ENCODE data around the gene RGR. TPM values are rescaled to one million over a fixed set of nuclear protein-coding genes. Genes with fewer than 3 reads are reported as not detected.
A peak's percentile ranks its signal among the peaks of the same experiment; 100 is the strongest.

Gene RGR
- total and polyA plus RNA-seq, 5 donors, result 0.36 to 2.2 (median 0.64) TPM; not detected in 1

DNA sequence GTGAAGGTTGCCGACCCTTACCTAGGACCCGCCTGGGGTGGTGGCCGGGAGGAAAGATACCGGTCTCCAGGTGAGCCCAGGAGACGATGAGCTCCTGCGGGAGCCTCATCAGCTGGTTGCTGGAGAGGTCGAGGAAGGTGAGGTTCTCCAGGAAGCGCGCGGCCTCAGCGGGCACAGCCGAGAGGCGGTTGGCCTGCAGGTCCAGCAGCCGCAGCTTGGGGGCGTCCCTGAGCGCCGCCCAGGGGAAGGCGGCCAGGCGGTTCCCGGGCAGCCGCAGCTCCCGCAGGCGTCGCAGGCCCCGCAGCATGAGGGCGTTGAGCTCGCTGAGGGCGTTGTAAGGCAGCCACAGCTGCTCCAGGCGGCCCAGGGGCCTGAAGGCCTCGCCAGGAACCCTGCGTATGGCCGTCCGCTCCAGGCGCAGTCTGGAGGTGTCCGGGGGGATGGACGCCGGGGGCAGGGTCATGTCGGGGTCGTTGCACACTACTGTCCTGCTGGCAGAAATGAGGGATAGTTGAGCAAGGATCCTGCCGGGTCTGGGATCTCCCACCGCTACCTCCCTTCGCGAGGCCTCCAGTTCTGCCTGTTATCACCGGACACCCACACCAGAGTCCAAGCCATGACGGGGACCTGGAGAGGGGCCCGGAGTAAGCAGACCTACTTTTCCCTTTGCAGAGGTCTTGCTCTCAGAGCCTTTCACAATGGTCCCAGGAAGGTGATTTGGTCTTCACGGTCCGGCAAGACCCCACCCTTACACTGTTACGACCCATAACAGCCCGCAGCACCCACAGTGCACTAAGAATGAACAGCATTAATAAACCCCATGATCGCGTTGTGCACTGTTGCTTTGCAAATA lies 7.4 kb upstream of the RGR start:
- peak; percentile 65 to 69 for ATAC-seq
- H3K27me3 ChIP-seq (ENCODE audit: control insufficient read depth, insufficient read depth), result no peaks in the 10 kb centered on the region
- H3K4me3 ChIP-seq (ENCODE audit: low read length), result no peak overlapping the region
- intact Hi-C loops (cut with DNase I), result no loop called here
- H3K27ac ChIP-seq (ENCODE audit: low read length), result no peak overlapping the region
- no peaks in the 10 kb centered on the region for H3K9me3 ChIP-seq (ENCODE audit: control insufficient read depth, low read length)
- peak; percentile 32 to 88 (median 74) for DNase-seq
- WGBS, result 38% methylated on average over 52 of the region's 52 CpGs
- H3K4me1 ChIP-seq (ENCODE audit: control insufficient read depth, insufficient read depth, low read length), result no peaks in the 10 kb centered on the region

DNA sequence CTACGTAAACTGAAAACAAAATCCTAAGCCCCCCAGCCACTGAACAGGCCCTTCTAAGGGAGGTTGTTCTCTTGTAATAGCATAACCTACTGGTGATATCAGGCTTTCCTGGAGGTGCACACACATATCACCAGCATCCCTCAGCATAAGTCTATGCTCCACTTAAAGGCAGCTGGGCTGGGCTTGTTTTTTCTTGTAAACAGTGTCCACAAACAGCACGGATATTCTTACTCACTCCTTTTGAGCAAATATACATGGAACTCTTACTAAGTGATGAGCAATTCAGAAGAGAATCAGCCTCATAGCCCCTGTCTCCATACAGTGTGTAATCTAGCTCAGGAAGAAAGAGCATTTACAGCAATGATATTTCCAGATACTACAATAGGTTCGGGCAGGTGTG lies 5.9 kb upstream of the RGR start:
- ATAC-seq, result no peak
- no peak overlapping the region for H3K27ac ChIP-seq (ENCODE audit: low read length)
- DNase-seq, result no peak
- H3K4me3 ChIP-seq (ENCODE audit: low read length), result no peak overlapping the region
- WGBS, result 86% methylated on average over 3 of the region's 3 CpGs
- no peaks in the 10 kb centered on the region for H3K27me3 ChIP-seq (ENCODE audit: control insufficient read depth, insufficient read depth)
- intact Hi-C loops (cut with DNase I), result no loop called here
- H3K4me1 ChIP-seq (ENCODE audit: control insufficient read depth, insufficient read depth, low read length), result no peaks in the 10 kb centered on the region
- H3K9me3 ChIP-seq (ENCODE audit: control insufficient read depth, low read length), result no peaks in the 10 kb centered on the region

DNA sequence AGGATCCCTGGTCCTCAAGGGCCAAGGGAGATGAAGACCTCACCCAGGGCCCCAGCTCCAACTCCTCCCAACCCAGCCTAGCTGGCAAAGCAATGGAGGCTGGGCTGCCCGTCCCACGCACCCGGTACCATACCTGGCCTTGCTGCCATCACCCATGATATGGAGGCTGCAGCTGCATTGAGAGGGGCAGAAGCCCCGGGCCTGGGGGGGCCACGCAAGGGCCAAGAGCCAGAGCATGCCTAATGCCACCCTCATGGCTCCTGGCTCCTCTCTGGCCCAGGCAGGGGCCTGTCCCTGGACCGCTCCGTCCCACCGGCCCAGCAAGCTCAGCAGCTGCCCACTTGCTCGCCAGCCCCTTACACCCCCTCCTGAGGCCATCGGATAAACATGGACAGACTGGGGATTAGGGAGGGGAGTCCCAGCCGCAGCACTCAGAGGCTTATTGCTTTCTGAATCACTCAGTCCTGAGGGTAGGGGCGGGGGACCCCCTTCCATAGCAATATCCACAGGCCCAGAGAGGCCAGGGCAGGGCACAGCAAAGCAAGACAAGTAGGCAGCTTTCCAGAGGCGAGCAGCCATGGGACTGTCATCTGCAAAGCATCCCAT lies 3.6 kb upstream of the RGR start, which contains the start of gene LRIT1:
TSS of gene LRIT1 (minus strand) at position 362 of the 606 bp plus-strand sequence. CDS start at position 255, 107 bp downstream.
- no peak within 1 kb of the TSS for H3K27ac ChIP-seq (ENCODE audit: low read length)
- DNase-seq (no peak), ATAC-seq (no peak)
- no peaks in the 10 kb centered on the region for H3K9me3 ChIP-seq (ENCODE audit: control insufficient read depth, low read length)
- intact Hi-C loops (cut with DNase I), result no loop called here
- no peaks in the 10 kb centered on the region for H3K27me3 ChIP-seq (ENCODE audit: control insufficient read depth, insufficient read depth)
- H3K4me3 ChIP-seq (ENCODE audit: low read length), result no peak within 1 kb of the TSS
- WGBS, result 80% methylated on average over 13 of the region's 13 CpGs
- H3K4me1 ChIP-seq (ENCODE audit: control insufficient read depth, insufficient read depth, low read length), result no peaks in the 10 kb centered on the region

DNA sequence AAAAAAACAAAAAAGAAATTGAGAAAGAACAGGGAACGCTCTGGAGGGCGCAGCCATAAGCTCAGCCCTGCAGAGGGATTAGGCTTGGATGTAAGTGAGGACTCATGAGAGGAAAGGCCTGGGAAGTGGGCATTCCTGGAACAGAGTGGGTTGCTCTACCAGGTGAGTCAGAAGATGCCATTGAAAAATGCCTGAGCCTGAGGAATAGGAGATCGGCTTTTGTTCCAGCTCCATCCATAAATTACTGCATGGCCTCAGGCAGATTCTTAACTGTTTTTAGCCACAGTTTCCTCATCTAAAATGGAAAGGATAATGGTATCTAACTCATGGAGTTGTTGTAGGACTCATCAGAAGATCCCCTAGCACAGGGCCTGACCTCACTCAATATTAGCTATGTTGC lies 1.1 kb upstream of the RGR start:
- DNase-seq (no peak), ATAC-seq (no peak)
- Histone ChIP-seq H3K4me3 (ENCODE audit: low read length) (no peak overlapping the region), H3K4me1 (ENCODE audit: control insufficient read depth, insufficient read depth, low read length) (no peaks in the 10 kb centered on the region), H3K27ac (ENCODE audit: low read length) (no peak overlapping the region), H3K9me3 (ENCODE audit: control insufficient read depth, low read length) (no peaks in the 10 kb centered on the region), H3K27me3 (ENCODE audit: control insufficient read depth, insufficient read depth) (no peaks in the 10 kb centered on the region)
- intact Hi-C loops (cut with DNase I), result no loop called here
- 96% methylated on average over 3 of the region's 3 CpGs for WGBS

DNA sequence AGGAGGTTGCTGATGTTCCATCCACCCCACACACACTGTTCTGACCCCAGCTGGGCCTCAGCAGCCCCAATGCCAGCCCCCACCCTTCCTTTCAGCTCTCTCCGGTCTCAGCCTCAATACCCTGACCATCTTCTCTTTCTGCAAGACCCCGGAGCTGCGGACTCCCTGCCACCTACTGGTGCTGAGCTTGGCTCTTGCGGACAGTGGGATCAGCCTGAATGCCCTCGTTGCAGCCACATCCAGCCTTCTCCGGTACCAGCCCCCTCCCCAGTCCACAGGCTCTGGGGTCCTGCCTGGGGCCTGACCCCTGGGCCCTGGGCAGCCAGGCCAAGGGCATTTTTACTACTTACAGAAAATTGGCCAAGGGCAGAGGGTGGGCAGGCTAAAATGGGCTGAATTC lies 2.6 kb downstream of the RGR start:
- Histone ChIP-seq H3K4me3 (ENCODE audit: low read length) (no peak overlapping the region), H3K27me3 (ENCODE audit: control insufficient read depth, insufficient read depth) (no peaks in the 10 kb centered on the region), H3K27ac (ENCODE audit: low read length) (no peak overlapping the region), H3K9me3 (ENCODE audit: control insufficient read depth, low read length) (no peaks in the 10 kb centered on the region), H3K4me1 (ENCODE audit: control insufficient read depth, insufficient read depth, low read length) (no peaks in the 10 kb centered on the region)
- DNase-seq (no peak), ATAC-seq (no peak)
- WGBS, result 80% methylated on average over 6 of the region's 6 CpGs
- intact Hi-C loops (cut with DNase I), result no loop called here

DNA sequence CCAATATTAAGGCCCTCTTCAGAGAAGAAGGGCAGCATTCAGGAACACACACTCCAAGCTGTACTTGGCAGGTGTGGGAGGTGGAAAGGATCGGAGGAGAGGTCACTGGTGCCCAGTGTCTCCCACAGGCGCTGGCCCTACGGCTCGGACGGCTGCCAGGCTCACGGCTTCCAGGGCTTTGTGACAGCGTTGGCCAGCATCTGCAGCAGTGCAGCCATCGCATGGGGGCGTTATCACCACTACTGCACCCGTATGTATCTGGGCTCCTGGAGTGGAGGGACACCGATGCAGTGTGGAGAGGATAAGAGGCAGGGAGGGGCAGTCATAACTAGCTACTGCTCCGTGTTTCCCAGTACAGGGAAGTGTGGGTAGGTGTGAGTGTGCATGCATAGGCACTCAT lies 3.9 kb downstream of the RGR start:
- Histone ChIP-seq H3K27me3 (ENCODE audit: control insufficient read depth, insufficient read depth) (no peaks in the 10 kb centered on the region), H3K4me3 (ENCODE audit: low read length) (no peak overlapping the region), H3K4me1 (ENCODE audit: control insufficient read depth, insufficient read depth, low read length) (no peaks in the 10 kb centered on the region), H3K27ac (ENCODE audit: low read length) (no peak overlapping the region), H3K9me3 (ENCODE audit: control insufficient read depth, low read length) (no peaks in the 10 kb centered on the region)
- WGBS, result 68% methylated on average over 12 of the region's 12 CpGs
- intact Hi-C loops (cut with DNase I), result no loop called here
- ATAC-seq (no peak), DNase-seq (no peak)

DNA sequence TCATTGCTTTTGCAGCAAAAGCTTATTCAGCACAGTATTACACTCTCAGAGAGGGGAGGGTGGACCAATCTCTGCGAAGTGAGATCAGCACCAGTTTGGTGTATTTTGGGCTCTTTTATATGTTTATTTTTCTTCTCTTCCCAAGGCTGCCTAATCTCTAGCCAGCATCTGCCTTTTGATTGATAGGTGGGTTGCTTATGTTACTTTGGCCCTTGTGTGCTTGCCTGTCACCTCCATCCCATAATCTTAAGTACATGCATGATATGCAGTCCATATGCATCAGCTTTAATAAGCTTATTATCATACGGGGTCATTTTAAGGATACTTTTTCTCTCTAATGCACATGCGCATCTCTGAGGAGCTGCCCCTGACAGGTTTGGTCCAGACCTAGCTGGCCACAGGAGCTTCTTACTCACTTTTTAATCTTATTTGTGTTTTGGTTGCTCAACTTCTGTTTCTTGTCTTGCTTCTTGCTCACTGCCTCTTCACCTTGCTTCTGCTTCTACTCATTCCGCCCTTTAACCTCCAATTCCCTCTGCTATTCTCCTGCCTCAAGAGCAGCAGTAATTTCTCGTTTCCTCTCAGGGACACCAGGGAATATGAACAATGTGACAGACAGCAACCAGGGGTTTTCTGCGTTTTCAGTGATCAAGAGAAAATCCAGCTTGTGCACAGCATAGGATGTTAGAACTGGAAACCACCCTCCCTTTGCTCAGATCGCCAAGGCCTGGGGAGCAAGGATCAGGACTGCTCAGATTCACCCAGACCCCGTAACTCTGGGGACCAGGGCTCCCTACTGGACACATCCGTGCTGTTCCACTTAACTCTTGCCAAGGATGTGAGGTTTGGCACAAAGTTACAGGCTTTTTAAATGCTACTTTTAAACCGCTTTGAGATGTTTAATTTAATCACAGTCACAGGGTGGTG lies 10.0 kb downstream of the RGR start:
- no peaks in the 10 kb centered on the region for H3K9me3 ChIP-seq (ENCODE audit: control insufficient read depth, low read length)
- DNase-seq (no peak), ATAC-seq (no peak)
- H3K4me3 ChIP-seq (ENCODE audit: low read length), result no peak overlapping the region
- 45% methylated on average over 10 of the region's 10 CpGs for WGBS
- H3K4me1 ChIP-seq (ENCODE audit: control insufficient read depth, insufficient read depth, low read length), result no peaks in the 10 kb centered on the region
- no peak overlapping the region for H3K27ac ChIP-seq (ENCODE audit: low read length)
- intact Hi-C loops (cut with DNase I), result no loop called here
- H3K27me3 ChIP-seq (ENCODE audit: control insufficient read depth, insufficient read depth), result no peaks in the 10 kb centered on the region

DNA sequence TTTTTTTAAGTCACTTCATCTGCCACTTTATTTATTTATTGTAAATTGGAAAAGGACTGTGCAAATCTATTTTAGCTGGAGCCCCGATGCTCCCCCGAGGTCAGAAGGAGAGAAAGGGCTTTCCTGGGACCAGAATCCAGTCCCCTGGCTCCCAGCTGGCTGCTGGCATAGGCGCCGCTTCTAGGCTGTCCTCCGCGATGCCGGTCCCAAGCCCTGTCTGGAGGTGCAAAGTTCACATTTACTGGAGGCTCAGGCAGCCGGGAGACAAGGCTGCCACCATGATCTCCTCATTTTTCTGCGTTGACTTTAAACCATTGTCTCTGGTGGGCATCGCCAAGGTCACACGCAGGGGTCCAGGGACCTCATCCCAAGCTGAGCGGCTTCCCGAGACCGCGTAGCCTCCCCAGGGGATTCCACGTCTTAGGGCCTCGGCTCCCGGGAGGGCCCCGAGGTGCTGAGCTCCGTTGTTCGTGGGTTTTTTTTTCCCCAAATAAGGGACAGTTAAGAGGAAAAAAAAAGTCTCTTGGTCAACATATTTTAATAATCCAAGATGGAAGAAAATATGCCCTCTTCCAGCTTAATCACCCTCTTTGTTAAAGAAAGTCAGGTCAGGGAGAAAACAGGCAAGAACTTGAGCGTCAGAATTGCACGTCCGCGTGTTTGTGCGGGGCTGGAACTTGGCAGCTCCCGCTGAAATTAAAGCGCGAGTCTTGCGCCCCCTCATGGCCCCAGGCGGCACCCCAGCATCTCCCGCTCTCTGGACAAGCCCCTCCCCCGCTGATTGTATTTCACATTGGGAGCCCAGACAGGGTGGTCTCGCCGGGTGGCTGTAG lies 11.9 kb downstream of the RGR start:
- H3K4me3 ChIP-seq (ENCODE audit: low read length), result no peak overlapping the region
- intact Hi-C loops (cut with DNase I), result no loop called here
- H3K9me3 ChIP-seq (ENCODE audit: control insufficient read depth, low read length), result no peaks in the 10 kb centered on the region
- H3K27ac ChIP-seq (ENCODE audit: low read length), result no peak overlapping the region
- peak; percentile 69 to 76 for ATAC-seq
- DNase-seq, result peak; percentile 78 to 89 (median 83)
- H3K4me1 ChIP-seq (ENCODE audit: control insufficient read depth, insufficient read depth, low read length), result no peaks in the 10 kb centered on the region
- WGBS, result 35% methylated on average over 35 of the region's 35 CpGs
- no peaks in the 10 kb centered on the region for H3K27me3 ChIP-seq (ENCODE audit: control insufficient read depth, insufficient read depth)

DNA sequence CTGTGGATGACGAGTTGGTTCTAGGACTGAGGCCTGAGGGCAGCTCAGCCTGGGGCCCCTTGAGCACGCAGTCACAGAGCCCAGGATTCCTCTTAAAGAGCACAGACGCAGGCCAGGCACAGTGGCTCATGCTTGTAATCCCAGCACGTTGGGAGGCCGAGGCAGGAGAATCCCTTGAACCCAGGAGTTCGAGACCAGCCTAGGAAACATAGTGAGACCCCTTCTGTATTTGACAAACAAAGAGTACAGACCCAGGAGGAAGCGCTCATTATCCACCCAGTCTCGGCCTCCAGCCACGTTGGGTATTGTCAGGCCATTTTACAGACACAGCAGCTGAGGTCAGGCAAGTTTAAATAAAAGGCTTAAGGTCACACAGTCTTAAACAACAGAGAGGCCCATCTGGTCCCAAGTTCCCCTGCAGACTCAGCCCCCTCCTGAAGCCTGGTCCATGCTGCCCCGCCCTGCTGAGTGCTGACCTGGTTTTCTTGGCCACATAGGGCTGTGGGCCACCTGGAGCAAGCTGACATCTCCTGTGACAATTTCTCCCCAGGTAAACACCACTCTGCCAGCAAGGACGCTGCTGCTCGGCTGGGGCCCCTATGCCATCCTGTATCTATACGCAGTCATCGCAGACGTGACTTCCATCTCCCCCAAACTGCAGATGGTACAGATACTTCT lies 12.6 kb downstream of the RGR start:
- 74% methylated on average over 15 of the region's 15 CpGs for WGBS

More for the DNA sequence above, 12.6 kb downstream of the RGR start:
- intact Hi-C loops (cut with DNase I), result no loop called here
- ATAC-seq (no peak), DNase-seq (no peak)
- no peaks in the 10 kb centered on the region for H3K4me1 ChIP-seq (ENCODE audit: control insufficient read depth, insufficient read depth, low read length)
- H3K27me3 ChIP-seq (ENCODE audit: control insufficient read depth, insufficient read depth), result no peaks in the 10 kb centered on the region
- no peaks in the 10 kb centered on the region for H3K9me3 ChIP-seq (ENCODE audit: control insufficient read depth, low read length)
- H3K4me3 ChIP-seq (ENCODE audit: low read length), result no peak overlapping the region
- H3K27ac ChIP-seq (ENCODE audit: low read length), result no peak overlapping the region

Measured in right cardiac atrium (tissue), 5 donors.